NCI-H748 (cell line): ENCODE data around the gene UNC13D.
"Not testable (repeated sequence)": the region's sequence is repeated elsewhere in the genome, so short reads cannot be mapped to it uniquely, and the experiment has no call there.

Source experiments
- DNase-seq: peaks from one replicate; lab custom pipeline; 2025; ENCODE audit not compliant: unreplicated experiment; lab: John Stamatoyannopoulos, UW

UNC13D gene

DNA sequence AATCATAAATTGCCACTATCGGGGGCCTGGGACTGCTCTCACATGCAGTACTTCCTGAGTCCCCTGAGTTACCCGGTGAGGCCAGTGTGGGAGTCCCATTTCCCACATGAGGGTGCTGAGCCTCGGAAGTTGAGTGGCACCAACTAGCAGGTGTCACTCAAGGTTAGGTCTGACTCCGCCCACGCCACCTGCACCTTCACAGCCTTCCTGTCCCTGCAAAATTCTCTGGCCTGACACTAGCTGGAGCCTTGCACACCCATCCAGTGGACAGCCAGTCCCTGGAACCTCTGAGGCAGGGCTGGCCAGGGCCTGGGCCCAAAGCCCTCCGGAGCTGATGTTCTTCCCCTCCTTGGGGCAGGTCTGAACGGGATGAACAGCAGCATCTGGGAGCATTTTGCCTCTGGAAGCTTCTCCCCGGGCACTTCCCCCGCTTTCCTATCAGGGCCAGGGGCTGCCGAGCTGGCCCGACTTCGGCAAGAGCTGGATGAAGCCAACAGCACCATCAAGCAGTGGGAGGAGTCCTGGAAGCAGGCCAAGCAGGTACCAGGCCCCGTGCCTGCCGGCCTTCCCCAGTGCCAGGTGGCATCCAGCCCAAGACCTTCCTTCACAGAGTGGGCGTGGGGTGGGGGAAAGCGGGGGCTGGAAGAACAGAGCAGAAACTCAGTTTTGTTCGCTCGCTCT is 21.9 kb downstream of the UNC13D start:
- no peak for DNase-seq

DNA sequence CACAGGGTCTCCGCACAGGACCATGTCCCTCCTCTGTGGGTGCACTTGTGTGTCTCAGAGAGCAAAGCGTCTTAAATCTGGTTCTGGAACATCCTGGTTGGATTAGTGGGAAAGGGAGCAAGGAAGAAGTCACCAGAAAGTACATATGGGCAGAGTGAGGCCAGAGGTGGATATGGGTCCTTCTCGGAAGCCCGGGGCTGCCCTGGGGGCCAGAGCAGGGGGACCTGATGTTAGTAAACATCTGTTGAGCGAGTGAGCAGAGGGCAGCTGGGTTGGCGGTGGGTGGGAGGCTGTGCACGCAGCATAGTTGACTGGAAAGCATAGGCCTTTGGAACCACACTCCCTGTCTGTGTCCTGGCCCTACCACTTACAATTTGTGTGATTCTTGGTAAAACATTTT is 22.7 kb downstream of the UNC13D start:
- no peak for DNase-seq

DNA sequence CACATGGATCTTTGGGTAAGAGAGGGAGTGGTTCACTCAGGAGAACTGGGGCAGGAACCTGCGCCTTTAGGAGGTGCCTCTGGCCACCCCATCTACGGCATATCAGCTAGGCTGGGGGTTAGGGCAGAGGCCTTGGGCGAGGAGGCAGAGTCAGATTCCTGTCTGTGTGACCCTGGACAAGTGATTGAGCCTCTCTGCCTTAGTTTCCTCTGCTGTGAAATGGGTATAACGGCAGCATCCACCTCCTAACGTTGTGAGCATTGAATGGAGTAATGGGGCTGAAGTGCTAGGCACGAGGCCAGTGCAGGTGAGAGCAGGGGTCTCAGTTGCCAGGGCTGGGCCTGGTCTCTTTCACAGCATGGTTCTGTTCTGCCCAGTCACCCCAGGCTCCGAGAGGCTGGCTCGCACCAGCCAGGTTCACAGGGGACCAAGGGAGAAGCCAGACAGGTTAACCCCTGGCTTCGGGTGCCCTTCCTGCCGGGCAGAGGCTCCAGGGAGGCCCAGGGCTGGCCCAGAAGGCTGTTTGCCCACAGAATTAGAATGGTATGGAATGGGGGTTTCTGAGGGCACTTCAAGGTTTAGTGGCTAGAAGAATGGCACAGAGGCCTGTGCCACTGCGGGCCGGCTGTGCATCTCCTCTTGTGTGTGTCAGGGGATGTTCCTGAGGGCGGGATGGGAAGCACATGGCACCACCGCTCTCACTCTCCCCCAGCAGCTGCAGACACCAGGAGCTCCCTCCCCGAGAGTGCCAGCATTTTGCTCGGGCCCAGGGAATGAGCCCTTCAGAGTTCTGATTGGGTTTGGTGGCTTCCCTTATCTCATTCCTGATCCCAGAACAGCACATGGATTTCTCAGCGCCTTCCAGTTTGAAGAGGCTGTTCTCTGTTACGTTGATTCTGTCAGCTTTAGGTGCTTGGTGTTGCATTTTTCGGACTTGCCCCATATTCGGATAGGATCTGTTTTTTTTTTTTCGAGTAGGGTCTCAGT is 23.8 kb downstream of the UNC13D start:
- no peak for DNase-seq

DNA sequence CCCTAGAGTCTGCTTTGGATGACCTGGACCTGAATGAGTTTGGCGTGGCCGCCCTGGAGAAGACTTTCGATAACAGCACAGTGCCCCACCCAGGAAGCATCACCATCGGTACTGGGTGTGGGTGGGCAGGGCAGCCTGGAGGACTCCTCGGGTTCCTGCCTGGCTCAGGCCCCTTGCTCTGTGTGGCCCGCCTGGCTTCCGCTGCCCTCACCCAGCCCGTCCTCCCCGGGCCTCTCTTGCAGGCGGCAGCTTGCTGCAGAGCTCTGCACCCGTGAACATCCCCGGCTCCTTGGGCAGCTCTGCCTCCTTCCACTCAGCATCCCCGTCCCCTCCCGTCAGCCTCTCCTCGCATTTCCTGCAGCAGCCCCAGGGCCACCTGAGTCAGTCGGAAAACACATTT is 24.5 kb downstream of the UNC13D start:
- no peak for DNase-seq

DNA sequence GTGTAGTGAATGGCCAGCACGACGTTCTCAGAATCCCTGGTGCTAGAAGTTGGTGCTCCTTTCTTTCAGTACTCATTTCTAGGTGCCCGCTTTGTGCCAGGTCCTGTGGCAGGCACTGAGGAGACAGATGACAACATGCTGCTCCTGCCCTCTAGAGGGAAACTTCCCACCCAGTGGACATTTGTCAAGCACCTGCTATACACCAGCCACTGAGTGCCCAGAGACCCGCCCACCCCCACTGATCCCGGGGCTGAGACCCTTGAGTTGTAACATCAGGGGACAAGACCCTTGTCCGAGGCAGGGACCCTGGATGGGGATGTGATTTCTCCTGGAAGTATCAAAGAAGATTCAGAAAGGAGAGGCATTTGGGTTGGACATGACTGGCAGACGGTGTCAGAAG is 25.1 kb downstream of the UNC13D start:
- no peak for DNase-seq

DNA sequence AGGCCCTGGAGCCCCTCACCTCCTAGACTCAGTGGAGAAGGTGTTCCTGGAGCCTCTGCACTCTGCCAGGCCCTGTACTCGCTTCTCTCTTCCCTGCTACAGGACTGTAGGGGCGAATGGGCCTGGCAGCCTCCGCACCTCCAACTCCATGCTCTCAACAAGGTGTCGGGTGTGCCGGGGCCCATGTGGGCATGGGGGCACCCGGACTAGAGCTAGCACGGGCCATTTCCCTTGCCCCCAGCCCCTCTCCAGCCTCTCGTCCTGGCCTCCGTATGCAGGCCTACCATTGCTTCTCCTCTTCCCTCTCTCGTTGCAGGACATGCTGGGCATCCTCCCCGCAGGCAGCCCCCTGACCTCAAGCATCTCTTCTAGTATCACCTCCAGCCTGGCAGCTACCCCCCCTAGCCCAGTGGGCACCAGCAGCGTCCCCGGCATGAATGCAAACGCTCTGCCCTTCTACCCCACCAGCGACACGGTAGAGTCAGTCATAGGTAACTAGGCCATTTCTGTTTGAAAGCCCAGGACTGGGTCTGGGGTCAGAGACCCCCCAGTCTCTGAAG is 25.8 kb downstream of the UNC13D start:
- no peak for DNase-seq

DNA sequence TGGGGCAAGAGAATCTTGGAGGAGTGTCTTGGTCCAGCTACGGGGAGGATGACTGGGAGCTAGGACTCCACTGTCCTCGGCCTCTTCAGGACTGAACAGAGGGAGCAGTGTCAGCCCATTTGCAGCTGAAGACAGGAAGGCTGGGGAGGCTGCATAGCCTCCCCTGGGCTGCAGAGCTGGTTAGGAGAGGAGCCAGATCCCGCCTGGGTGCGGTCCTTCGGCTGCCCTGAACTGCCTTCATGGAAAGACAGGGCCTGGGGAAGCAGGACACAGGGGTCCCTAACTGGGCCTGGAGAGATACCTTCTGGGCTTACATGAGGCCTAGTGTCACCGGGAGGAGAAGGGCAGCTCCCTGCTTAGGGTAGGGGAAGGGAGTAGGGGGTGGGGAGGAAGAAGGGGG is 26.6 kb downstream of the UNC13D start:
- DNase-seq = no peak

DNA sequence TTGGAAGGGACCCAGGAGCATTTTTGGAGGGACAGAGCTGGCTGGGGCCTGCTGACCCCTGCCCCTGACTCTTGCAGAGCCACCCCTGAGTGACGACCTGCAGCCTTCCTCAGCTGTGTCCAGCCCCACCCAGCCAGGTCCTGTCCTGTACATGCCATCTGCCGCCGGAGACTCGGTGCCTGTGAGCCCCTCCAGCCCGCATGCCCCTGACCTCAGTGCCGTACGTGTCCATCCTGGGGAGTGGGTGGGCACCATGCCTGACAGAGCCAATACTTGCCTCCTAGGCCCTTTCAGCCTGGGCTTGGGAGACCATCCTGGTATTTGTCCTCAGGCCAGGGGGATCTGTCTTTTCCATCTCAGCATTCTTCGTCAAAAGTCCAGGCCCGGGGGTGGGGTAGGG is 27.5 kb downstream of the UNC13D start:
- DNase-seq = no peak

DNA sequence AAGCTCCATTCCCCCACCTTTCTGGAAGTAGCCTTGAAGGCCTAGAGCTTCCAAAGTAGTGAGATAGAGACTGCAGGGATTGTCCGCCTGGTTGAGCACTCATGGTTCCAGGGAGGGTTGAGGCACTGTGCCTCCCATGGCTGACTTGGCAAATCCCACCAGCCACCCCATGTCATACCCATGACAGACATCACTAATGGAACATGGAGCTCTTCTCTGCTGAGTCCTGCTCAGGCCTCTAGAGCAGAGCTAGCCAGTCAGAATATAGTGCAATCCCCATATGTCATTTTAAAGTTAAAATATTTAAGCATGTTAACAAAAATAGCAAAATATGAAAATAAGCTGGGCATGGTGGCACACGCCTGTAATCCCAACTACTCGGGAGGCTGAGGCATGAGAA is 28.8 kb downstream of the UNC13D start:
- no peak for DNase-seq

DNA sequence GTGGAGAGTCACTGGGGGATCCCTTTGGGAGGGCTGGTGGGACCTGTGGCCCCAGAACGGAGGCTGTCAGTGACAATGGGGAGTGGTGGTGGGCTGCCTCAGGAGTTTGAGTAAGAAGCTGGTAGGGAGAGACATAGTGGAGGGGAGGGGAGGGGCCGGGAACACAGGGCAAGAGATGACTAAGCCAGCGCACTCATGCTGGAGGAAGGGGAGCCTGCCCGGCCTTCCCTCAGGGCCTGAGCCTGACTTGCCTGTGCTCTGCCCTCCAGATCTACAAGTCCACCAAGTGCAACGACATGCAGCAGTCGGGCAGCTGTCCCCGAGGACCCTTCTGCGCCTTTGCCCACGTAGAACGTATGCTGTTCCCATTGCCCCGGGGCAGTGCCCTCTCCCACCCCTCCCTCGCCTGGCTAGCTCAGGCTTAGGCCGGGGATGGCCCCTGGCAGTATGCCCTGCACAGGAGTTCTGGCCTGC is 29.3 kb downstream of the UNC13D start:
- no peak for DNase-seq

DNA sequence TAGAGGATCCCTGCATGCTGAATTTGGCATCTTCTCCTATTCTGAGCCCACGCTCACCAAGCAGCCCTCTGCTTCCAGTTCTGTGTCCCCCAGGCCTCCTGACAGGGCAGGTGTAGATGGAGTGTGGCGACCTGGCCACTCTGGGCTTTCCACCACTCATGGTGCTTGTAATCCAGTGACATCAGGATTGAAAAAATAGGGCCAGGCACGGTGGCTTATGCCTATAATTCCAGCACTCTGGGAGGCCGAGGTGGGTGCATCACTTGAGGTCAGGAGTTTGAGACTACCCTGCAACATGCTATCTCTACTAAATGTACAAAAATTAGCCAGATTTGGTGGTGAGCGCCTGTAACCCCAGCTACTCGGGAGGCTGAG is 30.2 kb downstream of the UNC13D start:
- DNase-seq = no peak

DNA sequence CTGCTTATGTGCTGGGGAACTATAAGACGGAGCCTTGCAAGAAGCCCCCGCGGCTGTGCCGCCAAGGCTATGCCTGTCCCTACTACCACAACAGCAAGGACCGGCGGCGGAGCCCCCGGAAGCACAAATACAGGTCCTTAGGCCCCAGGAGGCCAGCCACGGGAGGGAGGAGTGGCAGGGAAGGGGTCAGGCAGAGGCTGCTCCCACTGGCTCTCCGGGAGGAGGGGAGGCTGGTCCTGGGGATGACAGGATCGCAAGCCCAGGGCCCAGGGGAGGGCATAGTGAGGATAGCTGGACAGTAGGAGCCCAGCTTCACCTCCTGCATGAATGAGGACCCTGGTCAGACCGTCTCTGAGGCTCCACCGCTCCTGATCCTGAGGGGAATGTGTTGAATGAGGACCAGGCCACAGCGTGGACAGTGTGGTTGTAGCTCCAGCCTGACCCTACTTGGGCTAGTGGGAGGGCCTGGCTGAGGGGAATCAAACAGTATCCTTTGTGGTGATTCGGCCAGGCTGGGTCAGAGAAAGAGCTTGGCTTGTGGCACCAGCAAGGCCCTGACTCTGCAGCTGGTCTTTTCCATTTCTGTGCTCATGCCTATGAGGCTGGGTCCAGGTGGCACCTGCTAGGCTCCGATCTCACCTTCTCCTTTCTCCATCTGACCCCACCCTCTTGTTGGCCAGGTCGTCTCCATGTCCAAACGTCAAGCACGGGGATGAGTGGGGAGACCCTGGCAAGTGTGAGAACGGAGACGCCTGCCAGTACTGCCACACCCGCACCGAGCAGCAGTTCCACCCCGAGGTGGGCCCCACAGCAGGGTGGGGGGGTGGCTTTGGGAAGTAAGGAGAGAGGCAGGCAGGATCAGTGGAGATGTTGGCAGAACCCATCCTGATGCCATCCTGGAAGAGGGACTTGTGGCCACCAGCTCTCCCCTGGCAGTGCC is 30.9 kb downstream of the UNC13D start:
- DNase-seq = no peak

DNA sequence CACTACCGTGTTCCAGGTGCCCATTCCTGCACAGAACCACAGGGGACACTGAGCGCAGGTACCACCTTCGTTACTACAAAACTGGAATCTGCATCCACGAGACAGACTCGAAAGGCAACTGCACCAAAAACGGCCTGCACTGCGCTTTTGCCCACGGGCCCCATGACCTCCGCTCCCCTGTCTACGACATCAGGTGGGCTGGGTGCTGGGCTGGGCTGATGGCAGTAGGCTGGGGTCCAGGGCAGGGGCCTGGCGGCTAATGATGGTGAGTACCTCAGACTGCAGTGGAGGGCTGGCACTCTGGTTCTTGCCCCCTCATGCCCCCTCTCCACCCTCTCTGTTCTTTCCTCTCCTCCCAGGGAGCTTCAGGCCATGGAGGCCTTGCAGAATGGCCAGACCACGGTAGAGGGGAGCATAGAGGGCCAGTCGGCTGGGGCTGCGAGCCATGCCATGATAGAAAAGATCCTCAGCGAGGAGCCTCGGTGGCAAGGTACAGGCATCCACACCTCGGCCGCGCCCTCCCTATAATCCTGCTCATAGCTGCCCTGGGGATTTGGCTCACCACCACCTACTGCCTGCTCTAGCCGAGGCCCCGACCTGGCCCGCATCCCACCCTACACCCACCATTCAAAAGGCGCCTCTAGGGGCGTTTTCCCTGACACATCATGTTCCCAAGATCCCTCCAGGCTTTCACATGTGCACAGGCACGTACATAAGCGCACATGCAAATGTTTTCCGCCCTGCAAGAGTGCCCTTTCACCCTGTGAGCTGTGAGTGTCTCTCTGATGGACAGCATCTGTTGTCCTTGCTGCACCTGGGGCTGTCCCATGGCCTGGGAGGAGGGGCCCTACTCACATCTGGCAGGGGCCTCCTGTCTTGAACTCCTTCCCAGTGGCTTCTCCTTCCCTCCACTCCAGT is 31.8 kb downstream of the UNC13D start:
- DNase-seq = no peak

DNA sequence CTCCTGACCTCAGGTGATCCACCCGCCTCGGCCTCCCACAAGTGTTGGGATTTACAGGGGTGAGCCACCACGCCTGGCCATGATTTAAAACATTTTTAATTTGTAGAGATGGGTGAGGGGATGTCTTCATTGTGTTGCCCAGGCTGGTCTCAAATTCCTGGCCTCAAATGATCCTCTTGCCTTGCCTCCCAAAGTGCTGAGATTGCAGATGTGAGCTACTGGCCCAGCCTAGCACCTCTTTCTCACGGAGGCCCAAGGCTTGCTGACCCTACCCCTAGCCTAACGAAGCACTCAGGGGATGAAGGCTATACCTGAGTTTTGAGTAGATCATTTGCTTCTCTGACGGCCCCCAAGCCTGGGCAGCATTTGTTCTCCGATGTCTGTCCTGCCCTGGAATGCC is 33.0 kb downstream of the UNC13D start:
- DNase-seq = no peak

DNA sequence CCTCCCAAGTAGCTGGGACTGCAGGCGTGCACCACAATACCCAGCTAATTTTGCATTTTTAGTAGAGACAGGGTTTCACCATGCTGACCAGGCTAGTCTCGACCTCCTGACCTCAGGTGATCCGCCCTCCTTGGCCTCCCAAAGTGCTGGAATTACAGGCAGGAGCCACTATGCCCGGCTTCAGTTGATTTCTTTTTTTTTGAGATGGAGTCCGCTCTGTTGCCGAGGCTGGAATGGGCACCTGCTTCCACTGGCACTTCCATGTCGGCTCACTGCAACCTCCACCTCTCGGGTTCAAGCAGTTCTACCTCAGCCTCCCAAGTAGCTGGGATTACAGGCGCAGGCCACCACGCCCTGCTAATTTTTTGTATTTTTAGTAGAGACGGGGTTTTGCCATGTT is 33.4 kb downstream of the UNC13D start:
- DNase-seq = not testable (repeated sequence)

DNA sequence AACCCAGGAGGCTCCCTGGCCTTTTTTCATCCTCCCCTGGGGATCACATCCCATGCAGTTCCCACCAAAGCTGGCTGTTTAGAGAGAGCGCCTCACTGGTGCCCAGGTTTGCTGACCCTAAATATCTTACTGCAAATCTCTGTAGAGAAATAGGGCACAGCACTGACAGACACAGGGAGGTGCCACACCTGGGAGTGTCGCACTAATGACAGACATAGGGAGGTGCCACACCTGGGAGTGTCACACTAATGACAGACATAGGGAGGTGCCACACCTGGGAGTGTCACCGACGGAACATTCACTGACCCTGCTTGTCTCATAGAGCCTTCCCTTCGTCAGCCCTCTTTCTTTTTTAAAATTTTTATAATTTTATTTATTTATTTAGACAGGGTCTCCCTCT is 34.0 kb downstream of the UNC13D start:
- DNase-seq = peak; percentile 3

DNA sequence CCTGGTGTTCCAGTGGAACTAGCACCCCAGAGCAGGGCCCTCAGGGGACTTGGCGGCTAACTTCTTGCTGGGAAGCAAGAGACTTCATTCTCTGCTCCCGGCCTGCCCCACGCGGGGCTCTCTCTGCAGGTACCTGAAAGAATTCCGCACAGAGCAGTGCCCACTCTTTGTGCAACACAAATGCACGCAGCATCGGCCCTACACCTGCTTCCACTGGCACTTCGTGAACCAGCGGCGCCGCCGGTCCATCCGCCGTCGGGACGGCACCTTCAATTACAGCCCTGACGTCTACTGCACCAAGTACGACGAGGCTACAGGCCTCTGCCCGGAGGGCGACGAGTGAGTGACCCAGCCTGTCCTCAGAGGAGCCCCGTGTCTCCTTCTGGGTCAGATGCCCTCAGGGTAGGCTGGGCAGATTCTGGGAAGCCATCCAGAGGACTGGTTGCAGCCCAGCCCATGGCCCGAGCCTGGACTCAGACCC is 34.5 kb downstream of the UNC13D start:
- DNase-seq = no peak

DNA sequence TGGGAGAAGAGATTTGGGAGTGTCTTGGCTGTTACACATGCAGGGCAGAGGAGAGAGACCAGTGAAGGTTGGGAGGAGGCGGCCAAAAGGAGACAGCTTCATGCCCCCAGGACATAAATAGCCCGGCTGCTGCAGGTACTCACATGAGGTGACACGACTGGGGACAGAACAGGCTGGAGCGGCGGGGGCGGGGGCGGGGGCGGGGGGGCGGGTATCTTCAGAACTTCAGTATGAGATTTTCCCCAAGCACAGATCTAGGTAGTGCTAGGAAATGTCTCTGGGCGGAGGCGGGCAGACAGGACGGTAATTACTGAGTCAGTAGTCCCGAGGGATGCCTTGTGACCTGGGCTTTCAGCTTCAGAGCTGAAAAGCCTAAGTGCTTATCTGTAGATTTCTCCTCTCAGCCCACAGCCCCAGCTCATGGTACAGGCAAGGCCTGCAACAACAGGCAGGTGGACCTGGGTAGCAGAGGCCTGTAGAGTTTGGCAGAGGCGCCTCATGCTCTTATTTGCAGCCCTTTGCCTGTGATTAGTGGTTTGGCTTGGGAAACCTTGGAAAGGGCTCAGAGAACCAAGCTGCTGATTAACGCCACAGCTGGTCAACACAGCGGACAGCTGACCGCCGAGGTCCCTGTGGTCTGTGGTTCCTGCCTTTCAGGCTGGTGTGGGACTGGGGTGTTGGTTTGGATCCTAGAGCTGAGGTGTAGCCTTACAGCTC is 35.1 kb downstream of the UNC13D start:
- no peak for DNase-seq

DNA sequence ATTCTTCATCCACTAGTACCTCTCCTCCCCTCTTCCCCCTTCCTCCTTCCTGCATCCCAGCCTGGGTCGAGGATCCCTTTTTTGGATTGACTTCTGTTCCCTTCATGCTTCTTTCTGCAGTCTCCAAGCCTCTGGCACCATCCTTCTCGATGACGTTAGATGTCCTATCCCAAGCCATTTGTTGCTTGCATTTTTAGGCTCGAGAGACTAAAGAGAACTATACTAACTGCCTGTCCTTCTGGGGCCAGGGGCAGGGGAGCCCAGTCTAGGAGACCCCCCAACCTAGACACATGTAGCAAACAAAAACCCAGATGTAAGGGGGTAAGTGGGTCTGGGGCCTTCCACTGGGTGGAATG is 35.7 kb downstream of the UNC13D start:
- DNase-seq = no peak
